Measurements from ENCODE around the gene ELOVL5.
A peak's percentile ranks its signal among the peaks of the same experiment; 100 is the strongest.
"Not testable (repeated sequence)": the region's sequence is repeated elsewhere in the genome, so short reads cannot be mapped to it uniquely, and the experiment has no call there.

The ELOVL5 gene

DNA sequence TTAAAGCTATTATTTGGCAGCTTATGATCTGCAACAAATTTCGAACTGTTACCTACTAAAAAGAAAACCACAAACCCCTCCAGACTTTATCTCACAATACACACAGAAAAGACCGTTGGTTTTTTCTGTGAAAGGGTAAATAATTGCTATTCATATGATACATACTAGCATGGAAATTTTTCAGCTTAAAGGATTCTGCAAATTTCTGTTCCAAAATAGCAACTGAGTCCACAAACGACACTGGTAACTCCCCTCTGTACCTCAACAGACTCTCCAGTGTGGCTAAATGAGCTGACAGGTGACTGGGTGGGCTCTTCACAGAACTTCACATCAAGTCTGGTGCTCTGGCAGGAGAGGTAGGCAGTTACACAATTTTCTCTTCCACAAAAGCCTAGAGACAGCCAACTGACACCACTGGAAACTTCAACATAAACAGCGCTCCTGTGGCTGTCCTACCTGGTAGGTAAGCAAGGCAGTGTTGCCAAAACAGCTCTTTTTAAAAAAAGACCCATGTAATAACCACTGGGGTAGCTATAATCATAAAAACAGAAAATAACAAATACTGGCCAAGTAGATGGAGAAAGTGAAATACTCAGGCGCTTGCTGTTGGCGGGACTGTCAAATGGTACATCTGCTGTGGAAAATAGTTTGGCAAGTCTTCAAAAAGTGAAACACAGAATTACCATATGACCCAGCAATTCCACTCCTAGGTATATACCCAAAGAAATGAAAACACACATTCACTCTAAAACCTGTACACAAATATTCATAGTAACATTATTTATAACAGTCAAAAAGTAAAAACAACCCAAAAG is 37.8 kb downstream of the ELOVL5 start:
- TF ChIP-seq, protein P1, sequence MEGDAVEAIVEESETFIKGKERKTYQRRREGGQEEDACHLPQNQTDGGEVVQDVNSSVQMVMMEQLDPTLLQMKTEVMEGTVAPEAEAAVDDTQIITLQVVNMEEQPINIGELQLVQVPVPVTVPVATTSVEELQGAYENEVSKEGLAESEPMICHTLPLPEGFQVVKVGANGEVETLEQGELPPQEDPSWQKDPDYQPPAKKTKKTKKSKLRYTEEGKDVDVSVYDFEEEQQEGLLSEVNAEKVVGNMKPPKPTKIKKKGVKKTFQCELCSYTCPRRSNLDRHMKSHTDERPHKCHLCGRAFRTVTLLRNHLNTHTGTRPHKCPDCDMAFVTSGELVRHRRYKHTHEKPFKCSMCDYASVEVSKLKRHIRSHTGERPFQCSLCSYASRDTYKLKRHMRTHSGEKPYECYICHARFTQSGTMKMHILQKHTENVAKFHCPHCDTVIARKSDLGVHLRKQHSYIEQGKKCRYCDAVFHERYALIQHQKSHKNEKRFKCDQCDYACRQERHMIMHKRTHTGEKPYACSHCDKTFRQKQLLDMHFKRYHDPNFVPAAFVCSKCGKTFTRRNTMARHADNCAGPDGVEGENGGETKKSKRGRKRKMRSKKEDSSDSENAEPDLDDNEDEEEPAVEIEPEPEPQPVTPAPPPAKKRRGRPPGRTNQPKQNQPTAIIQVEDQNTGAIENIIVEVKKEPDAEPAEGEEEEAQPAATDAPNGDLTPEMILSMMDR (conservative IDR thresholded peaks at IDR 0.05): no peak
- TF ChIP-seq ZFX (IDR thresholded peaks at IDR 0.05): no peak
- H3K27ac ChIP-seq: peak overlapping the region; percentile 43; the same call in 1 of the 2 replicates

DNA sequence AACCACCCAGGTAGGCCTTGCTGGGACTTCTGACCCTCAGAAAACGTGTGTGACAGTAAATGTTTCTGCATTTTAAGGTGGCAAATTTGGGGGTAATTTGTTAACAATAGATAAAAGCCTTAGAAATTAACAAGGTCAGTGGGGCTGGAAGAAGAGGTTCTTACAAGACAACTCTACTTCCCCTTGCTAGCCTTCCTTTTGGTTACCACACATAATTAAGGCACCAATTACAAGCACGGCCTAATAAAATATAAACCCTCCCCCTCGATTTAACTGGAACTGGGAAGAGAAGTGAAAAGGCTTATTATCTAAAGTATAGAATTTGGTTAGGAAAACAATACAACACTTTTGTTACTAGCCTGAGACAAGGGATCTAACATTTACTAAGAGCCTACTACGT is 38.8 kb downstream of the ELOVL5 start:
- TF ChIP-seq ZFX (IDR thresholded peaks at IDR 0.05): no peak
- TF ChIP-seq, protein P1 (conservative IDR thresholded peaks at IDR 0.05): no peak
- H3K27ac ChIP-seq: peak overlapping the region; percentile 81

DNA sequence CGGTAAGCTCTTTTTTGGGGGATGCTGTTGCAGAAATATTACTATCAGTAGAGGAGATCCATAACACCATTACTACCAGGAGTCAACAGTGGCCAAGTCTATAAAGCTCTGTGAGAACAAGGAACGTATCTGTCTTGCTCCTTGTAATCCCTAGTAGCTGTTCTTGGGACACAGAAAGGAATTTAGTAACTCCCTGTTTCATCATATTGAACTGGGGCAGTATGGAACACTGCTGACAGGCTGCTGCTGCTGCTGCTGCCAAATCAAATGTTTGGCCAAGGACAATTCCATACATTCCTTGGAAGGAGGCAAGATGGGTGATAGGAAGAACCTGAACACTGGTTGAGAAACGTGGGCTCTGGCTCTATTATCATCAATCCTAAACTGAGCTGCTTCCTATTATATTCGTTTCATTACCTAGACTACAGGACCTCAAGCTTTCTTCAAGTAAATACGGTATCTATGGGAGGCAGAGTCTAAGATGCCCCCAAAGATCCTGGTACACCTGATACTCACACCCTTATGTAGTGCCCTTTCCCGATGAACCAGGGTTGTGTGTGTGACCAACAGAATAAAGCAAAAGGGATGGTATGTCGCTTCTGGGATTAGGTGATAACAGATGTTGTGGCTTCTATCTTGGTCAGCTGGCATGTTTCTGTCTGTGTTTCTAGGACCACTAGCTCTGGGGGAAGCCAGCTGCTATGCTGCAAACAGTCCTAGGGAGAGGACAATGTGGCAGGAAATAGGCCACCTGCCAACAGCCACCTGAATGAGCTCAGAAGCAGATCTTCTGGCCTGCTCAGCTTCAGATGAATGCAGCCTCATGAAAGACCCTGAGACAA is 39.5 kb downstream of the ELOVL5 start:
- peak overlapping the region; percentile 81 for H3K27ac ChIP-seq
- TF ChIP-seq, protein P1 (conservative IDR thresholded peaks at IDR 0.05): no peak
- no peak for TF ChIP-seq ZFX (IDR thresholded peaks at IDR 0.05)

DNA sequence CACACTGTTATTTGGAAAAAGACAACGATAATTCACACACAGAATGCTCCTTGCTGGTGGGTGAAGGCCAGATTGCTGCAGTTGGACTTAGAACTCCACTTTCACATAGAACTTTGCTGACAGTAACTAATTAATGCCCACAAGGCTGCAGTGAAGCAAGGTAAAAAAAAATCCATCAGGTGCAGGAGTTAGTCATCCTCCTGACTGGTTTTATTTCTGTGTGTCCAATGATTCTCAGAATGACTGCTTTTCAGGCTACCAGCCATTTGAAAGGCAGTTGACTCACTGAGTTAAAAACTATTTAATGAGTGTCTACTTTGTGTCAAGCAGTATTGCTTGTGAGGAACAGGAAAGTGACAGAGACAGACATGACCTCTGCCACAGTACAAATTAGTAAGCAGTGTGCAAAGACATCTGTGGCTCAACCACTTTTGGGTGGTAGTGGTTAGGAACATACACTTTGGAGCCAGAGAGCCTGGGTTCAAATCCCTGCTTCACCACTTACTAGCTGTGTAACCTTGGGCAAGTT is 41.9 kb downstream of the ELOVL5 start:
- peak overlapping the region; percentile 40; the same call in 1 of the 2 replicates for H3K27ac ChIP-seq
- TF ChIP-seq ZFX (IDR thresholded peaks at IDR 0.05): no peak
- TF ChIP-seq, protein P1 (conservative IDR thresholded peaks at IDR 0.05): no peak

DNA sequence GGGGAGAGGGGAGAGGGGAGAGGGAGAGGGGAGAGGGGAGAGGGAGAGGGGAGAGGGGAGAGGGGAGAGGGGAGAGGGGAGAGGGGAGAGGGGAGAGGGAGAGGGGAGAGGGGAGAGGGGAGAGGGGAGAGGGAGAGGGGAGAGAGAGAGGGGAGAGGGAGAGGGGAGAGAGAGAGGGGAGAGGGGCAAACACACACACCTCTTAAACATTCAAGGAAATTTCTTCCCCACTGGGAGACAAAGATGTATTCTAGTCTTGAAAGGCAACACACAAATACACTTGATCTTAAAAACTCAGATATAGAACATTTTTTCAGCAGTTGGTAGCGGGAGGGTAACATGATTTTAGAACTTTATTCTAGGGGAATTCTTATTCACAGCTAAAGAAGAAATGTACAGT is 42.5 kb downstream of the ELOVL5 start:
- H3K27ac ChIP-seq: not testable (repeated sequence)

DNA sequence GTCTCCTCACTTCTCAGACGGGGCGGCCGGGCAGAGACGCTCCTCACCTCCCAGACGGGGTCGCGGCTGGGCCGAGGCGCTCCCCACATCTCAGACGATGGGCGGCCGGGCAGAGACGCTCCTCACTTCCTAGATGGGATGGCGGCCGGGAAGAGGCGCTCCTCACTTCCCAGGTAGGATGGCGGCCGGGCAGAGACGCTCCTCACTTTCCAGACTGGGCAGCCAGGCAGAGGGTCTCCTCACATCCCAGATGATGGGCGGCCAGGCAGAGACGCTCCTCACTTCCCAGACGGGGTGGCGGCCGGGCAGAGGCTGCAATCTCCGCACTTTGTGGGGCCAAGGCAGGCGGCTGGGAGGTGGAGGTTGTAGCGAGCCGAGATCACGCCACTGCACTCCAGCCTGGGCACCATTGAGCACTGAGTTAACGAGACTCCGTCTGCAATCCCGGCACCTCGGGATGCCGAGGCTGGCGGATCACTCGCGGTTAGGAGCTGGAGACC is 43.2 kb downstream of the ELOVL5 start:
- not testable (repeated sequence) for H3K27ac ChIP-seq

DNA sequence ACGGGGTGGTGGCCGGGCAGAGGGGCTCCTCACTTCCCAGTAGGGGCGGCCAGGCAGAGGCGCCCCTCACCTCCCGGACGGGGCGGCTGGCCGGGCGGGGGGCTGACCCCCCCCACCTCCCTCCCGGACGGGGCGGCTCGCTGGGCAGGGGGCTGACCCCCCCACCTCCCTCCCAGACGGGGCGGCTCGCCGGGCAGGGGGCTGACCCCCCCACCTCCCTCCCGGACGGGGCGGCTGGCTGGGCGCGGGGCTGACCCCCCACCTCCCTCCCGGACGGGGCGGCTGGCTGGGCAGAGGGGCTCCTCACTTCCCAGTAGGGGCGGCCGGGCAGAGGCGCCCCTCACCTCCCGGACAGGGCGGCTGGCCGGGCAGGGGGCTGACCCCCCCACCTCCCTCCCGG is 43.8 kb downstream of the ELOVL5 start:
- not testable (repeated sequence) for H3K27ac ChIP-seq

DNA sequence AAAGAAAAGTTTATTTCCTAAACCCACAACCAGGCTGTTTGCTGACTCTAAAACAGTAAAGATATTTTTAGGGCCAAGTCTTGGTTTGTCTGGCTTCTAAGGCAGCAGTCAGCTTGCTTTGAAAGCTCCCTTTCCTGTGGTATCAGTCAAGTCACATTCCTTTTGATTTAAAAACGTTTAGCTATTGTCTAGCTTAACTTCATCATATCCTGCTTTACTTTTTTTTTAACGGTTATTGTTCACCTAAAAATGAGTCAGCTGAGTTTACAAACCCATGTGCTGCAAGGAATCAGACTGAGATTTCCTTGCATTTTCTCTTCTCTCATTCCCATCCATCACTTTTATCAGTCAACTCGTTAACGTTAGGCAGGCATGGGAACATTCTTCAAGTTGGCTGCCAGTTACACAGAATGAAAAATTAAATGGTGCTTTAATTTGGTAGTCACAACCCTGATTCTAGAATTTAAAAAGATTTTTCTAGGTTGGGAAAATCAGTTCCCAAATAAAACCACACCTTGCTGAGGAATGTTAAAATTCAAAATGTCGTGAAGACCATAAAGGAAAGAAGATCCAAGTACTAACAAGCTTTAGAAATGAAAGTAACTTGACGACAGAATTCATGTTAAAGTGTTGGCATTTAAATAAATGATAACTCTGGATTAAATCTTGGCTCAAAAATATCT is 45.9 kb downstream of the ELOVL5 start:
- TF ChIP-seq, protein P1 (conservative IDR thresholded peaks at IDR 0.05): no peak
- no peak for TF ChIP-seq ZFX (IDR thresholded peaks at IDR 0.05)
- H3K27ac ChIP-seq: peak overlapping the region; percentile 96; the same call in 1 of the 2 replicates

All from C4-2B (cell line).